Panc1 (cell line): ENCODE data around the gene PPIL4. TPM values are rescaled to one million over a fixed set of nuclear protein-coding genes. Genes with fewer than 3 reads are reported as not detected.

ENCODE experiments used
- ATAC-seq: fragments of 200-7000 bp; cut with Tn5 transposase; 2 replicates; pipeline ENCODE4 v1.9.1; 2020; ENCODE audit warnings: mild to moderate bottlenecking, moderate library complexity
- BruUV-seq: library from RNA; stranded (reverse); fragments of 400-500 nt; replicated peaks from 2 replicates; lab custom pipeline; 2021; lab: Mats Ljungman, UMichigan
- CTCF ChIA-PET: fragments of 300-600 bp; sonication (Branson Sonifier 250); formaldehyde crosslinking; loops from one replicate; lab custom pipeline; 2022; ENCODE audit warnings: antibody characterized with exemption; lab: Charles Lee
- POLR2A ChIA-PET: fragments of 300-600 bp; sonication (Branson Sonifier 250); formaldehyde crosslinking; loops from one replicate; lab custom pipeline; 2022; ENCODE audit warnings: antibody characterized with exemption; lab: Charles Lee
- DNase-seq: peaks from one replicate; pipeline ENCODE4 v3.0.0-alpha.2; 2010; ENCODE audit warnings: low read depth, low spot score
- H3K27ac ChIP-seq: 2 replicates; pipeline ENCODE4 v1.5.1; 2011; ENCODE audit warnings: mild to moderate bottlenecking, low read length, inconsistent platforms
- H3K27me3 ChIP-seq: fragments of 200-500 bp; sonication (Bioruptor generic); 2 replicates; pipeline ENCODE4 v1.6.0; 2014; ENCODE audit warnings: low read length, inconsistent platforms; ENCODE audit not compliant: control insufficient read depth, insufficient read depth
- H3K36me3 ChIP-seq: fragments of 200-500 bp; sonication (Bioruptor generic); 2 replicates; pipeline ENCODE4 v1.5.1; 2014; ENCODE audit warnings: inconsistent platforms, mild to moderate bottlenecking, low read length, moderate library complexity; ENCODE audit not compliant: control insufficient read depth, insufficient read depth
- H3K4me1 ChIP-seq: 2 replicates; pipeline ENCODE4 v1.5.1; 2011; ENCODE audit warnings: inconsistent platforms, mild to moderate bottlenecking, low read length, moderate library complexity; ENCODE audit not compliant: control insufficient read depth, insufficient read depth
- H3K4me3 ChIP-seq, 2 experiments: 2 replicates each; pipeline ENCODE4 v1.5.1; 2011 to 2012; ENCODE audit warnings: low read depth in 2 of 2, low read length in 2 of 2, mild to moderate bottlenecking in 2 of 2, inconsistent platforms in 1 of 2, moderate library complexity in 1 of 2
- H3K9me3 ChIP-seq: fragments of 200-500 bp; sonication (Bioruptor generic); 2 replicates; pipeline ENCODE4 v1.5.1; 2014; ENCODE audit warnings: low read depth, mild to moderate bottlenecking, inconsistent platforms, low read length, moderate library complexity; ENCODE audit not compliant: control insufficient read depth, insufficient read depth
- CTCF ChIP-seq: fragments of 450-650 bp; IDR thresholded peaks from 2 replicates; pipeline ENCODE4 v1.5.1; 2017; ENCODE audit warnings: mild to moderate bottlenecking
- POLR2AphosphoS5 ChIP-seq: IDR thresholded peaks from 2 replicates; pipeline ENCODE4 v1.6.1; 2012; ENCODE audit warnings: mild to moderate bottlenecking, low read depth, low read length, moderate library complexity
- REST ChIP-seq, 2 experiments: IDR thresholded peaks; 2 replicates each; pipeline ENCODE4 v1.6.1; 2011 to 2012; ENCODE audit warnings: low read depth in 2 of 2, control low read depth in 1 of 2, low read length in 1 of 2, mild to moderate bottlenecking in 1 of 2, moderate library complexity in 1 of 2; ENCODE audit not compliant: insufficient read depth in 1 of 2
- SIN3A ChIP-seq: IDR thresholded peaks from 2 replicates; pipeline ENCODE4 v1.6.1; 2012; ENCODE audit warnings: low read depth, mild to moderate bottlenecking, low read length, moderate library complexity, borderline replicate concordance; ENCODE audit not compliant: insufficient read depth
- TCF7L2 ChIP-seq: IDR thresholded peaks from 2 replicates; pipeline ENCODE4 v1.6.1; 2011; ENCODE audit warnings: mild to moderate bottlenecking, low read depth, low read length, inconsistent platforms
- in situ Hi-C: cut with HindIII; loops from 2 replicates; pipeline ENCODE4 v1.10.0; 2016; ENCODE audit warnings: low sequenced_read_pairs, low pct_unique_long_range_greater_than_20kb
- intact Hi-C: fragments of 100-400 bp; cut with micrococcal nuclease; formaldehyde crosslinking; loops from one replicate; pipeline ENCODE4 v1.10.0; 2022; ENCODE audit not compliant: unreplicated experiment
- total RNA-seq: library from RNA; stranded (reverse); gene quantifications from one replicate; pipeline ENCODE4 v1.2.1, GENCODE V29; 2021; ENCODE audit not compliant: unreplicated experiment

PPIL4 gene
- total RNA-seq, 1 experiment from 2014 or later = 19.9 TPM

- H3K36me3 ChIP-seq = no peaks in the 10 kb centered on the region
- intact Hi-C loops (no loop called here), in situ Hi-C loops (no loop called here)
- no peak overlapping the region for H3K4me3 ChIP-seq
- no peaks in the 10 kb centered on the region for H3K9me3 ChIP-seq
- ATAC-seq (no peak), DNase-seq (no peak)
- POLR2A ChIA-PET = interaction anchor here (0.6 kb wide), 1 partner anchor 21 kb away, joined by 3 read pairs; no protein-coding TSS in a partner anchor
- no peaks in the 10 kb centered on the region for H3K4me1 ChIP-seq
- BruUV-seq = no TSS peak
- no peaks in the 10 kb centered on the region for H3K27me3 ChIP-seq
- H3K27ac ChIP-seq = no peak overlapping the region
- TF ChIP-seq REST (IDR thresholded peaks at IDR 0.05; ENCODE audit: insufficient read depth in 1 of 2, low read depth in 2 of 2, low read length in 1 of 2) (peak; percentile 60 to 76; a peak in 3 of 4 replicates), SIN3A (no peak)
- CTCF ChIA-PET = interaction anchor here (0.7 kb wide), 1 partner anchor 446 kb away, joined by 3 read pairs; no protein-coding TSS in a partner anchor
Observed at GRCh38 chr6:149474108-149474935, 71.5 kb downstream of the PPIL4 start.

GRCh38 chr6:149473080-149474052 lies 72.5 kb downstream of the PPIL4 start:
- in situ Hi-C loops = no loop called here
- BruUV-seq = no TSS peak
- CTCF ChIA-PET = interaction anchor here (0.7 kb wide), 1 partner anchor 445 kb away, joined by 3 read pairs; no protein-coding TSS in a partner anchor
- no peaks in the 10 kb centered on the region for H3K4me1 ChIP-seq
- POLR2A ChIA-PET = interaction anchor here (0.6 kb wide), 1 partner anchor 773 kb away, joined by 4 read pairs; no protein-coding TSS in a partner anchor
- intact Hi-C loops = no loop called here
- no peak overlapping the region for H3K27ac ChIP-seq
- H3K4me3 ChIP-seq = no peak overlapping the region
- no peak for ATAC-seq
- H3K9me3 ChIP-seq = no peaks in the 10 kb centered on the region
- H3K36me3 ChIP-seq = no peaks in the 10 kb centered on the region
- TF ChIP-seq POLR2AphosphoS5 = no peak
- TF ChIP-seq CTCF = no peak
- TF ChIP-seq TCF7L2 = no peak
- no peak for TF ChIP-seq REST (IDR thresholded peaks at IDR 0.05; ENCODE audit: insufficient read depth in 1 of 2, low read depth in 2 of 2, low read length in 1 of 2)
- no peak for TF ChIP-seq SIN3A
- DNase-seq = no peak
- H3K27me3 ChIP-seq = no peaks in the 10 kb centered on the region
